BLaER1 (cell line): ENCODE results near the gene ELOB.

Experiments
- H3K27ac ChIP-seq: shearing (Covaris generic); formaldehyde crosslinking; 2 replicates; pipeline ENCODE4 v1.8.1; 2022
- H3K27me3 ChIP-seq: shearing (Covaris generic); formaldehyde crosslinking; 2 replicates; pipeline ENCODE4 v1.8.1; 2022
- H3K36me3 ChIP-seq: shearing (Covaris generic); formaldehyde crosslinking; 2 replicates; pipeline ENCODE4 v1.8.1; 2022
- H3K4me1 ChIP-seq: shearing (Covaris generic); formaldehyde crosslinking; 2 replicates; pipeline ENCODE4 v1.8.1; 2022
- H3K4me2 ChIP-seq: shearing (Covaris generic); formaldehyde crosslinking; 2 replicates; pipeline ENCODE4 v1.8.1; 2022
- H3K4me3 ChIP-seq: shearing (Covaris generic); formaldehyde crosslinking; 2 replicates; pipeline ENCODE4 v1.8.1; 2022
- H3K9ac ChIP-seq: shearing (Covaris generic); formaldehyde crosslinking; 2 replicates; pipeline ENCODE4 v1.8.1; 2022
- H3K9me3 ChIP-seq: shearing (Covaris generic); formaldehyde crosslinking; 2 replicates; pipeline ENCODE4 v1.8.1; 2022
- H4K20me1 ChIP-seq: shearing (Covaris generic); formaldehyde crosslinking; 2 replicates; pipeline ENCODE4 v1.8.1; 2022
- Cebpa-rat ChIP-seq: shearing (Covaris generic); IDR thresholded peaks from 2 replicates; pipeline ENCODE4 v1.8.1; 2022

ELOB gene

GRCh38 chr16:2819179-2819938, 42.3 kb upstream of the ELOB start:
- Histone ChIP-seq H3K4me2 (no peak overlapping the region), H3K4me3 (no peak overlapping the region), H3K4me1 (peaks cover 33% of the 10 kb centered on the region), H3K36me3 (no peaks in the 10 kb centered on the region), H3K9ac (no peak overlapping the region), H4K20me1 (0 out of 2 replicates have a peak, but pooled peaks cover 7% of the 10 kb centered on the region), H3K27ac (no peak overlapping the region), H3K27me3 (no peaks in the 10 kb centered on the region), H3K9me3 (no peaks in the 10 kb centered on the region)
- TF ChIP-seq Cebpa-rat: no peak

GRCh38 chr16:2818272-2818876, 41.3 kb upstream of the ELOB start:
- Histone ChIP-seq H3K36me3 (no peaks in the 10 kb centered on the region), H3K4me3 (peak overlapping the region; percentile 61; the same call in 1 of the 2 replicates), H3K27me3 (no peaks in the 10 kb centered on the region), H3K9me3 (no peaks in the 10 kb centered on the region), H3K4me2 (peak overlapping the region; percentile 71), H3K4me1 (peaks cover 33% of the 10 kb centered on the region), H4K20me1 (0 out of 2 replicates have a peak, but pooled peaks cover 7% of the 10 kb centered on the region), H3K9ac (no peak overlapping the region), H3K27ac (peak overlapping the region; percentile 62; the same call in 1 of the 2 replicates)
- no peak for TF ChIP-seq Cebpa-rat

GRCh38 chr16:2817340-2818271, 40.5 kb upstream of the ELOB start:
- H4K20me1 ChIP-seq: 0 out of 2 replicates have a peak, but pooled peaks cover 7% of the 10 kb centered on the region
- H3K4me2 ChIP-seq: peak overlapping the region; percentile 71
- H3K27me3 ChIP-seq: no peaks in the 10 kb centered on the region
- H3K4me1 ChIP-seq: peaks cover 33% of the 10 kb centered on the region
- peak overlapping the region; percentile 61 for H3K4me3 ChIP-seq
- H3K27ac ChIP-seq: peak overlapping the region; percentile 74
- peak overlapping the region; percentile 67; the same call in 1 of the 2 replicates for H3K9ac ChIP-seq
- no peak for TF ChIP-seq Cebpa-rat
- H3K36me3 ChIP-seq: no peaks in the 10 kb centered on the region
- H3K9me3 ChIP-seq: no peaks in the 10 kb centered on the region

- H3K36me3 ChIP-seq: no peaks in the 10 kb centered on the region
- 0 out of 2 replicates have a peak, but pooled peaks cover 7% of the 10 kb centered on the region for H4K20me1 ChIP-seq
- peak within 1 kb of the TSS; percentile 74 for H3K27ac ChIP-seq
- peaks cover 39% of the 10 kb centered on the region for H3K4me1 ChIP-seq
- no peak for TF ChIP-seq Cebpa-rat
- H3K4me3 ChIP-seq: peak within 1 kb of the TSS; percentile 61
- peak within 1 kb of the TSS; percentile 71 for H3K4me2 ChIP-seq
- peak within 1 kb of the TSS; percentile 67; the same call in 1 of the 2 replicates for H3K9ac ChIP-seq
- no peaks in the 10 kb centered on the region for H3K9me3 ChIP-seq
- H3K27me3 ChIP-seq: no peaks in the 10 kb centered on the region
Measured at GRCh38 chr16:2816751-2817339, 39.8 kb upstream of the ELOB start, which contains the start of gene PRSS21. PRSS21 (plus strand) TSS chr16:2817237; CDS start chr16:2817269, 32 bp downstream.

- H3K27ac ChIP-seq: 0 out of 2 replicates have a peak overlapping the region, but pooled peaks have one; percentile 14
- H3K4me3 ChIP-seq: no peak overlapping the region
- 0 out of 2 replicates have a peak, but pooled peaks cover 6% of the 10 kb centered on the region for H4K20me1 ChIP-seq
- peaks cover 44% of the 10 kb centered on the region for H3K4me1 ChIP-seq
- H3K36me3 ChIP-seq: no peaks in the 10 kb centered on the region
- peak overlapping the region; percentile 26; the same call in 1 of the 2 replicates for H3K4me2 ChIP-seq
- H3K27me3 ChIP-seq: no peaks in the 10 kb centered on the region
- no peak overlapping the region for H3K9ac ChIP-seq
- TF ChIP-seq Cebpa-rat: no peak
- no peaks in the 10 kb centered on the region for H3K9me3 ChIP-seq
Measured at GRCh38 chr16:2815299-2815771, 38.3 kb upstream of the ELOB start.

GRCh38 chr16:2814551-2815298, 37.6 kb upstream of the ELOB start:
- Histone ChIP-seq H3K9ac (no peak overlapping the region), H3K4me2 (peak overlapping the region; percentile 26; the same call in 1 of the 2 replicates), H3K27me3 (no peaks in the 10 kb centered on the region)

GRCh38 chr16:2813771-2814221, 36.7 kb upstream of the ELOB start:
- no peak overlapping the region for H3K9ac ChIP-seq
- H3K36me3 ChIP-seq: no peaks in the 10 kb centered on the region
- H3K27ac ChIP-seq: no peak overlapping the region
- no peak for TF ChIP-seq Cebpa-rat
- H3K9me3 ChIP-seq: no peaks in the 10 kb centered on the region
- no peak overlapping the region for H3K4me3 ChIP-seq
- no peaks in the 10 kb centered on the region for H3K27me3 ChIP-seq
- no peak overlapping the region for H3K4me2 ChIP-seq
- peaks cover 44% of the 10 kb centered on the region for H3K4me1 ChIP-seq
- H4K20me1 ChIP-seq: no peaks in the 10 kb centered on the region

More at GRCh38 chr16:2814551-2815298, 37.6 kb upstream of the ELOB start:
- Histone ChIP-seq H3K4me3 (no peak overlapping the region), H4K20me1 (0 out of 2 replicates have a peak, but pooled peaks cover under 1% of the 10 kb centered on the region), H3K27ac (0 out of 2 replicates have a peak overlapping the region, but pooled peaks have one; percentile 14), H3K4me1 (peaks cover 44% of the 10 kb centered on the region), H3K36me3 (no peaks in the 10 kb centered on the region), H3K9me3 (no peaks in the 10 kb centered on the region)
- no peak for TF ChIP-seq Cebpa-rat
